ENCODE measurements around the gene EPHB6.

The EPHB6 gene

DNA sequence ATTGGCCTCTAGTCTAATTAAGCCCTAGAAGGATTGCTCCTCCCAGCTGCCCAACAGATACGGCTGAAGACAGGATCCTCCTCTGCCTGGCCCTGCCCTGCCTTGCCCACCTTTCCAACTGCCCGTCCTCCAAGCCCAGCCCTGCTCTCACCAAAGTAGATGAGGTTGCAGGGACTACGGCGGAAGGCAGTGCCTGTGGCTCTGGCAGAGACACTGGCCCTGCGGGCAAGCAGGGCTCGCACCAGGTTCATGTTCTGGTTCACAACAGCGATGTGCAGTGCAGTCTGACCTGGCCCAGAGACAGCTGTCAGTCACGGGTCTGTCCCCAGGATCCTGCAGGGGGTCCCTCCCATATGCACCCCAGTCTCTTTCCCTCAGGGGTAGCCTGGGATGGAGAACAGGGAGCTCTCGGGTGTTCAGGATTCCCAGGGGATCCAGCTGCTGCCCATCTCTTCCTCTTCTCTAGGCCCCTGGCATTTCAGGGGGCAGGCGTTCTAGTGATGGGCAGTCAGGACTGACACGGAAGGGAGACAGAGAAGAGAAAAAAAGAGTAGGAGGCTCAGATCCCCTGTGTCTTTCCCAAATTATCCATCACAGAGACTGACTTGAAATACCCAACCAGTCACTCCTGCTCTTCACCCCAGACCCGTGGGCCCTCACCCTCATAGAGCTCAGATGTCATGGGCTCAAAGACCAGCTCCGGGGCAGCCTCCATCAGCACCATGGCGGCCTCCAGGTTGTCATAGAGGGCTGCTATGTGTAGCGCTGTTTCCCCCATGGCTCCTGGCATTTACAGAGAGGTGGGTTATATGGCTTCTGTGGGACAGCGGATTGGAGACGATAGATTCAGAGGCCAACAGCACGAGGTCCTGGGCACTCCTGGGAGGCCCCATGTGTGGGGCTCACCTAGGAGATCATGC lies 22.4 kb downstream of the EPHB6 start:
- no peak for DNase-seq (ENCODE audit: low read depth, low spot score)

DNA sequence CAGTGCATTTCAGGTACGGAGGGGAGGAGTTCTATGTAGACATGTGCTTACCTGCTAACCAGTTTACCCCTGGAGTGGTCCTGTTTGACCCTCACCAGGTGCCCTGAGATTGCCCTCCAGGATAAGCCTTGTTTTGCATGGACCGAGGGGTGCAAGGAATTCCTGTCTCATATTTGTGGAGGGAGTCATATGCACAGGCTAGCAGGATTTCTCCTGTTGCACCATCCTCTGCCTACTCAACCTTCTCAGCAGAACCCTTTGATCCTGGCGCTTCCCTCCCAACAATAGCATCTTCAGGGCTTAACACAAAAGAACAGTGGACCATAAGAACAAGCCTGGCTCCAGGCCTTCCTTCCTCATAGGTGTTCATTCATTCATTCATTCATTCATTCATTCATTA lies 23.4 kb downstream of the EPHB6 start:
- no peak for DNase-seq (ENCODE audit: low read depth, low spot score)

DNA sequence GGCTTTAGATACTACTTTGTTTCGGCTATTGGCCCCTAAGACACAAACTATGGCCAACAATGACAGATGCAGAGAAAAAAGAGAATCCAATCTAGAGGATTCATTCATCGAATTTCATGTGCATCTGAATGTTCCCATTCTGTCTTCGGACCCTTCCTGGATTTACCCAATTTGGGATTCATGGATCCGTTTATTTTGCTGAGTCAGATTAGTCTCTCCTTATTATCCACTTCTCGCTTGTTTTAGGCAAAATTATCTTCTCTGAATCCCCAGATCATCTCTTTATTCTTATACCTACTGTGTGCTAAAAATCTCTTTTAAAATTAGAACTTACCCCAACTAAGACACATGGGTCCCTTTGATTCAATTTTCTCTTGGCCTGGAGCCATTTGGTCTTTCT lies 24.2 kb downstream of the EPHB6 start:
- DNase-seq (ENCODE audit: low read depth, low spot score) = no peak

DNA sequence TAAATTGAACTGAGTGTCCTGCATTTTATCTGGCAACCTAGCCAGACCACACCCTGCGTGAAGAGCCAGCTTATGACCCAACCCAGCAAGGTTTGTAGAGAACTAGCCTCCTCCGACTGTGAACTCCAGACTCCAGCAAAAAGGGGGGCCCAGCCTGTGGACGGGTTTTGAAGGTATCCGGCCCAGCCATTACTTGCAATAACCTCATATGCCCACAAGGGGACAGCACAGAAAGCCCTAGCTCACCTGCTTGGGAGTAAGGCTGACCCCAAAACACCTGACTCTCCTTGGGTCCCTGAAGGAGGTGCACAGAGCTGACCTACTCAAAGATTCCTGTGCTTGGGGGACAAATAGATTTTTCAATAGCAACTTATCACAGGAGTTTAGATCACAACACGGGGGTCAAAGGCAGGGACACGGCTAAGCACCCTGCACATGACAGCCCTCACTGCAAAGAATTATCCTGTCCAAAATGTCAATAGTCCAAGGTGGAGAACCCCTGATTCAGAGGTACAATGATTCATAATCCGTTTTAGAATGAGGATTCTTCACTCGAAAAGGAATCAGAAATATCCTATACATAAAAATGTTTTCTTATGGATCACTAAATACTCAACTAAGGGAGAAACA lies 26.1 kb downstream of the EPHB6 start:
- DNase-seq (ENCODE audit: low read depth, low spot score) = peak; percentile 24

DNA sequence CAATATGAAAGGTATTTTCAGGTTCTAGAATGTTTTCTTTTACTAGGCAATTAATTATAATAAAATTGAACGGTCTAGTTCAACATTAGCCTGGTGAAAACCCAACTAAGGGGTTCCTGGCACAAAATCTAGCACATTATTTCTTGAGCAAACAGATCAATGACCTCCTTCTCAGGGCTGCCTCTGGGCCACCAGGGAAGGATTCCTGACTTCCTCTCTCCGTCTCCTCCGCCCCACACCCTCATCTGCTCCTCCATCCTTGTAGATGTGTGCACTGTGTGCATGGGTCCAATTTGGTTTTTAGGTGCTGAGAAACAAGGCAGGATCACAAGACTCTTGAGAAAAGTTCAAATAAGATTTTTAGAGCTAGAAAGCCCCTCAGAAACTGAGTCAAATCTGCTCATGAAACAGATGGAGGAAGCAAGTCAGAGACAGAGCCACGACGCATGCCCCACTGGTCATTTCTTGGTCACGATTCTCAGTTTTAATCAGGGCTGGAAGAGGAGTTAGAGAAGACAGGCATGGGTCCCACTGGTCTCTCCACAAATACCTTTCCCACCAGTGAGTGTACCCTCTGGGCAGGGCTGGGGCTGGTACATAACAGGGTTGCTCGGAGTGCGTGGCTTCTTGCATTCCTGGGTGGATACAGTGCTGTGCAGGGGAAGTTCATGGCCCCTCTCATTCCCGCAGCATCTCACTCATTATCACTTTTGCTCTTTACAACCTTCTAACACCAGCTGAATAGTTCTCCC lies 26.9 kb downstream of the EPHB6 start:
- no peak for DNase-seq (ENCODE audit: low read depth, low spot score)

DNA sequence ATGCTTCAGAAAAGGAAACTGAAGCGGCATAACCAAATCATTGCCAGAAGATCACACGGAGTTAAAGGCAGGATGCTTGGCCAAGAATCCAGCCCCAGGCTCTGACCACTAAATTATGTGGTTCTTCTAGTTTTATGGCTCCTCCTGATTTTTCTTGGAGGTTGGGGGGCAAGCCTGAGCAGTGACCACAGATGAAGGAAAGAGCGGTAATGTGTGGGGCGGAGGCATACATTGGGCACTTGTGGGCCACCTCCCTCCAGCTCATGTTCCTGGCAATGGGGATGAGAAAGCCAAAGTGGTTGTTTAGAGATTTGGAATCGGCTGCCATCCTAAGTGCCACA lies 27.4 kb downstream of the EPHB6 start:
- no peak for DNase-seq (ENCODE audit: low read depth, low spot score)

DNA sequence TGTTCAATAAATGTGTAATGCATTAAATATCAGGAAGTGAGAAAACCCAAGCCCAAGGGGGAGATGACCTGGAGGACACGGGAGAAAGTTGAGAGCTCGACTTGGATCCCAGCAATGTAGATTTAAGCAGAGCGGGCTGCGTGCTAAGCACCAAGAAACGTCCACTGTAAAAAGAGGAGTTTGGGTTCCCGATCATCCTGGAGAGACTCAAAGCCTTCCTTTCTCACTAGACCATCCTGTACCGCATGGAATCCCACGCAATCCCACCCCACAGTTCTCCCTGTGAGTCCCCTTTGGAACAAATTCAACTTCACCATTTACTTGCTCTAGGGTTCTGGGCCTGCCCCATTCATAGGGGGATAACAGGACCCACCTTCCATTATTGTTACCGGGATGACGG lies 28.3 kb downstream of the EPHB6 start:
- no peak for DNase-seq (ENCODE audit: low read depth, low spot score)

DNA sequence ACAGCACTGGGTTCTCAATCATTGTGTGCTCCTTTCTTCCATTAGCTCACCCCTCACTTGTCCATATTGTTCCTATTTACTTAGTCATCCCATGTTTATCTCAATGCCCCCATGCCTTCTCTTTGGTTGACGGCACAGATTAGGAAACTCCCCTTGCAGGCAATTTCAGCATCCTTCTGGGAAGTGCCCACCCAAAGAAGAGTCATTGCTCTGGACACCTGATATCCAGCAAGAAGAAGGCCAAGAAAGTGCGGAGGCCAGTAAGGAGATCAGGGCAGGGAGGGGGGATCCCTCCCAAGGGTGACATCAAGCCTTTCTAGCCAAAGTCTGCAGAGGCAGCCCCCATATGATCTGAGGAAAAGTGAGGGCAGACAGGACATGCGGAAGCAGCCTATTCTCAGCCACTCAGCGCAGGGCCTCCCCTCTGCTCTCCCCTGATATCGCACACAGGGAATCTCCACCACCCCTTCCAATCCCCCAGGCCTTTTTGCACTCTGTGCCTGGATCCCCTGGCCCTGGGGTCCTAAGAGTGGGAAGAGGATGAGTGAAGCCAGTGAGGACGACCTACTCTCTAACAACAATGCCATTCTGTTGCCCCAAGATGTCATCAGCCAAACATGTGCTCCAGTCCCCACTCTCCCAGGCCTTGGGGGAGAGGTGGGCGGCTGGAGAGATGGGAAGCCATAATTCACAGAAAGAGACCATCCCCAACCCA lies 28.9 kb downstream of the EPHB6 start:
- no peak for DNase-seq (ENCODE audit: low read depth, low spot score)

DNA sequence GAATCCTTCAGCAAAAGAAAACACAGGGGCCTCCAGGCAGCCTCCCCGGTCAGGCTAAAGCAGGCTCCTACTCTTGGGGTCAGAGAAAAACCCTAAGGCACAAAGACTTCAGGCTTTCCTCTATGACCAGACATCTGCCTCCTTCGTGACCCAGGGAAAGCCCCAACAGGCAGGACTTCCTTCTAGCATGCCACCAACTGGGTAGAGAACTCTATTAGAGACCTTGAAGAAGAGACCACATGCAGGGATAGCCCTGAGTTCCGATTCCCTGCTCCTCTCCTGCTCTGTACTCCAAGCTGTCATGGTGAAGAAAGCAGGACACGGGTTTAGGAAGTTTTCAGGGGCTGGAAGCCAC lies 29.4 kb downstream of the EPHB6 start:
- DNase-seq (ENCODE audit: low read depth, low spot score) = no peak

DNA sequence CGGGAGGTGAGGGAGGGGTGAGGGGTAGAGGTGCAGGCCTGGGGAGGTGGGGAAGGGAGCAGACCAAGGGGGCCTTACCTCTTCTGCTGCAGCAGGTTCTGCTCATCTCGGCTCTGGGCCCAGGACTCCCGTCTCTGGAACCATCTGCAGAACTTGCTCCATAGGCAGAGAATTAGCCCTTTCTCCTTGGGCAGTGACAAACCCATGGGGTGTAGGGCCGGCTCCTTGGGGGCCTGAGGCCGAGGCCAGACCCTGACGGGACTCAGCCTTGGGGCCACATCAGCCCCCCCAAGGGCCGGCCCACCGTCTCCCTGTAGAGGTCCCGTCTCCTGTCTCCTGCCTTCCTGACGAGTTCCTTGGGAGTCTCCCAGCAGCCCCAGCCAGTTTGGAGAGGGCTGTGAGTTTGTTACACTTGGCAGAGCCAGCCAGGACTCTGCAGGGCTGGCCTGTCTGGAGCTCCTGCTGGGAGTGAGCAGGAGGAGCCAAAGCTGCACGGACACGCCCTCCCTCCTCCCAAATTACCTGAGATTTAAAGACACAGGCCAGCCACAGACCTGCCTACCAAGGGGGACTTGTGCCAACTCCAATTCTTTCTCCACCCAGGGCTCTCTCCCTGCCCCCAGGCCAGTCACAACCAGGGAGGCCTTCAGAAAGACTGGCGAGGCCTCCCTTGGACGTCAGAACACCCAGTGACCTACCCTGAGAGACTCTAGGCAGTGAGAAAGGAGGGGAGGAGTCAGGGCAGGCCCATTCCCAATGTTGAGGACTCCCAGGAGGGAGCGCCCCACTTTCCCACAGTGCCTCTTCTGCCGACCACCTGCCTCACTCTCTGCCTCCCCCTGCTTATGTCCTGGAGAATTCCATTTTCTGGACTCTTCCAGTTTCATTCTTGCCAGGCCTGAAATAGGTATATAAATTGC lies 30.7 kb downstream of the EPHB6 start, which contains the start of gene TRPV6:
Gene TRPV6 (minus strand): TSS at position 435 of the 920 bp plus-strand sequence.
- DNase-seq (ENCODE audit: low read depth, low spot score) = no peak

DNA sequence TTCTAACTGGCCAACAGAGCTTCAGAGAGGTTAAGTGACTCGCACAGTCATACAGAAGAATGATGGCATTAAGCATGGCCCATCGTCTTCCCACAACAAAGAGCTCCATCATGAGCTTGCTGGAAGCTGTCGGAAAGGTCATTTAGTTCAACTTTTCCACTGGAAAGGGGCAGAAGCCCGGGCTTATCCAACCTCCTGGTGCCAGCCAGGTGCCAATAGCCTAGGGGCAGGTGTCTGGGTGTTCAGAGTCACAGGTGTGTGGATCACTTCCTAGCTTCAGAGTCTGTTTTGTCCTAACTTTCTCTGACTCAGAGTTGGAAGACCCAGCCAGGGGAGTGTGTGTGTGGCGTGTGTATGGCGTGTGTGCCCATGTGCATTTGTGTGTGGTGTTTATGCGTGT lies 32.0 kb downstream of the EPHB6 start:
- no peak for DNase-seq (ENCODE audit: low read depth, low spot score)

DNA sequence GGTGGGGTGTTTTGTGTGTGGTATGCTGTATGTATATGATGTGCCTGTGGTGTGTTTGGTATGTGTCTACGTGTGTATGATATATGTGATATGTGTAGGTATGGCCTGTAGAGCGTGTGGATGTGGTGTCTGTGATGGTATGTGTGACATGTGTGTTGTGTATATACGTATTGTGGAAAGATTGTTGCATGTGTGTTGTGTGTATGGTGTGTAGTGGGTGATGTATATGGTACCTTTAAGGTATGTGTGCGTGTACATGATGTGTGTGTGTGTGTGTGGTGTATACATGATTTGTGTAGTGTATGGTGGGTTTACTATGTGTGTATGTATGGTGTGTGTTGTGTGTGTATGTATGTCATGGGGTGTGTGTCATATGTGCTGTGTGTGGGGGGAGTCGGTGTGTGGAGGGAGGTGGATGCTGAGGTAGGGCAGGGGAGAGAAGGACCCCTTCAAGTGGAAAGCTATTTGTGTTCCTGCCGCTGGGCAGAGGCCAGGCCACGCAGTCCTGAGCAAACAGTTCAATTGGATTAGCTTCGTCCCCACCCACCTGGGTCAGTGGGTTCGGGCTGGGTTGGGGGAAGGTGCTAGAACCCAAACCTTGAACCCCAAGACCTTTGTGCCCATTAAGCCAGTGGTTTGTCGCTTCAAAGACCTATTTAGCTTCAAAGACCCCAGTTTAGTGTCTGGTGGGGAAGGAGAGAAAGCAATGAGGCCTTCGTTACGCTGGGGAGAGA lies 32.6 kb downstream of the EPHB6 start:
- no peak for DNase-seq (ENCODE audit: low read depth, low spot score)

DNA sequence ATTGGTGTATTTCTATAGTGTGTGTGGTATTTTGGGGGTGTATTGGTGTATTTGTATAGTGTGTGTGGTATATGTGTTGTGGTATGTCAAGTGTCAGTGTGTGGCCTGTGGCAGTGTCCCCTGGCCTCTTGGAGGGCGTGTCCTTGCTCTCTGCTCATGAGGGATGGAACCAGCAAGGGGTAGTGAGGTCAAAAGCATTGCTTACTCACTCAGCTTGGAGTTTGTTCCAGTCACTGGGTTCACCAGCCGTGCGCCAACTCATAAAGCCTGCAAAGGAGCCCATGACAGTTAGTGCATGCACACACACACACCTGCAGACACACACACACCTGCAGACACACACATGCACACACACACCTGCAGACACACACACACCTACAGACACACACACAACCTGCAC lies 34.9 kb downstream of the EPHB6 start:
- DNase-seq (ENCODE audit: low read depth, low spot score) = no peak

DNA sequence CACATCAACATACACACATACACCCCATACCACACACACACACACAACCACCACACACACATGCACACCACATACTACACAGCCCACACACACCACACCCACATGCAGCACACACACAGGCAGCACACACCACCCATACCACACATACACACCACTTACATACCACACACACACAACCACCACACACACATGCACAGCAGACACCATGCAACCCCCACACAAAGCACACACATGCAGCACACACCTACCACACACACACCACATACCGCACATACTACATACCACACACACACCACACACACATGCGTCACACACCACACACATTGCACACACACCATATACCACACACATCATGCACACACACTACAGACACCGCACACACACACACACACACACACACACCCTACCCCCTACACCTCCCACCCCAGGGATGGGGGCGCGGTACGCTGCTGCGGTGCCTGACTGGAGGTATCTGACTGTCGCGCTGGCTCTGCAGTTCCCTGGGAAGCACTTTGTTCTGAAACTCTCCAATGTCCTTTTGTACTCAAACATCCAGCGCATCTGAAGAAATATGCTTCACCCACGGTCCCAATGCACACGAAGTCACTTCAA lies 36.1 kb downstream of the EPHB6 start:
- DNase-seq (ENCODE audit: low read depth, low spot score) = no peak

DNA sequence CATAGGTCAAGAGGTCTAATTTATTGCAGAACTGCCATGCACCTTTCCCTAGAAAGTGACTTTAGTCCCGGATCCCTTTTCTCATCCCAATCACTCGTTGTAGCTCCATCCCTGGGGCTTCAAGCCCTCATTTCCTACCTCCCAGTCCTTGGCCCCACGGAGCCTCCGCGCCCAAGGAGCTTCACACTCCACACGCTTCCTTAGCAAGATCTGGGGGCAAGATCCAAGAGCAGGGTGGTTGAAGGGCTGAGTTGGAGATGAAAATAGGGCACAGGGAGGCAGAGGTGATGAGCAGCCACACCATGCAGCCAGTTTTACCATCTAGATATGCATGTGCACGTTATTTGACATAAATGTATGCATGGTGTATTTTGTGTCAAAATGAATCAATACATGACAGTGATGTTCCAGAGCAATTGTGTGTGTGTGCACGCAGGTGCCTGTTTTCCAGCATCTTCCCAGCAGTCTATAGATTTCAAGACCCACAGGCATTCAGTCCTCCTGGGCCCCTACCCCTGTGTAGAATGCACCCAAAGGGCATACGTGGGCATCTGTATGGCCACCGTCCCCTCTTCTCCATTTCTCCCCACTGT lies 36.7 kb downstream of the EPHB6 start:
- DNase-seq (ENCODE audit: low read depth, low spot score) = no peak

DNA sequence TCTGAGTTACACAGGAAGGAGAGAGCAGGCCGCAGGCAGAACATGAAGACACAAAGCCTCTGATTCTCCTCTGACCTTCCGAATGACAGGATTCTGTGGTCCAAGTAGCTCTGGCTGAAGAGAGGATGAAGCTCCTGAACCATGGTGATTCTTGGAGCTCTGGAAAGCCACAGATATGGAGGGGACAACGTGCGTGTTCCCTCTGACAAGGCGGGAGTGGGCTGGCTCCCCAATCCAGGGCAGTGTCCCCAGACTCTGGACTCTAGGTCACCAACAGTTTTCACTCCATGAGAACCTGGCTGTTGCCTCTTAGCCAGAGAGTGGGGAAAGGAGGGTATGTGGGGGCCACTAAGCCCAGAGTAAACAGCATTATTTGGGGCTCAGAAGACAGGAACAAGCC lies 38.1 kb downstream of the EPHB6 start:
- DNase-seq (ENCODE audit: low read depth, low spot score) = no peak

DNA sequence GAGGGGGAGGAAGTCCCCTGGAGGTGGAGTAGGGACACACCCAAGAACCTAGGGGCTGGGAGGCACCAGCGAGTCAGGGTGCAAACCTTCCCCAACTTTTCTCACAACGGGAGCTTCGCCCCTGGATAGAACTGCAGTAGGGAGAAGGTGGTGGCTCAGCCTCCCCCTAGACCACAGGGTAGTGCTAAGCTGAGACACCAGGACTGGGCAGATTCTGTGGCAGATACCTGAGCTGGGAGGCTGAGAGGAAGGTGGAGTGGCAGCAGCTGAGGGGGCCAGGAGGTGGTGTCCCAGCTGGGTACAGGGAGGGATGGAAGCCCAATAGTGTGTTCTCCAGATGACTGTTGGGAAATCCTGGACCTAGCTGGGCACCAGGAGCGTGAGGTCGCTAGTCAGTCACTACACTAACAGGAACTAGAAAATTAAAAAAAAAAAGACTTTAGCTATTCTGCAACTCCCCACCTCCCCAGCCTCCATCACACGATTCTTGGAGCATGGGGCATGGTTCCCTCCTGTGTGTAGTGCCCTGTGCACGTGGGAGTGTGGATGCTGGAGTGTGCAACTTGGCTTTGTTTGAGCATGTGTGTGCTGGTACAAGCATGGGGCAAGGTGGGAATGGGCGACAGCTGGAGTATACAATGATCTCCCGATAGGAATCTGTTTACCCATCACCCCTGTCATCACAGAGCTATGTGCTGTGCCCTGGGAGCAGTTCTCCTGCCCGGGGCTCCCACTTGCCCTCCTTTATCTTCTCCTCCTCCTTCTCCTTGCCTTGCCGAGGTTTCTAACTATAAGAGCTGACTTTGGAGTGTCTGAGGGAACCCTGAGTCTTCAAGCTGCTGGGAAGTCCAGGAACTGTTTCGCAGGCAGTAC lies 39.5 kb downstream of the EPHB6 start:
- DNase-seq (ENCODE audit: low read depth, low spot score) = no peak

DNA sequence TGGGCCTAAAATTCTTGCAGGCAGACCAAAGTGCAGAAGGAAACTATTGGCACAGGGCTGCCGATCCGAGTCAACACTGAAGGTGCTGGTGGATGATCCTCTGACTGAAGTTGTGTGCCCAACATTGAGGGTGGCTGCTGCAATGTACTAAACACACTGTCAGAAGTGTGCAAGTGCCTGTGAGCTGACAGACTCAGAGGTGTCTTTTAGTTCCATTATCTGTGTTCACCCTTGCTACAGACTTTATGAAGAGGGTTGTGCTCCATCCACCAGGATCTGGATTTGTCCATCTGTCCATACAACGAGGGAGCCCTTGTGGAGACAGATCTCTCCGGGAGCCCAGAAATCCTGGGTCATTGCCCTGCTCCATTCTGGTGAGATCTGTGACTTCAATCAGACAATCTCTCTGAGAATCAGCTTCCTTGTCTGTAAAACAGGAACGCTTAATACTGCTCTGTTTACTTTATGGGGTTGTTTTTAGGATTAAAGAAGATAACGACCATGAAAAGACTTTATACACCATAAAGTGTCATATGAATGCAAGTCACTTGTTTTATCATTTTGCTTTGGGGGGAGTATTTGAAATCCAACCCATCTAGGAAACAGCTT lies 40.2 kb downstream of the EPHB6 start:
- DNase-seq (ENCODE audit: low read depth, low spot score) = no peak
